Prostate gland (tissue), 2 donors: ENCODE measurements around the gene SORBS2.

Experiments used
- POLR2A ChIP-seq: fragments of 450-650 bp; IDR thresholded peaks from one replicate; pipeline ENCODE4 v1.6.1; 2016; ENCODE audit warnings: antibody characterized with exemption, mild to moderate bottlenecking
- POLR2AphosphoS5 ChIP-seq: sonication (generic); formaldehyde crosslinking; IDR thresholded peaks from one replicate; pipeline ENCODE4 v1.6.1; 2017; ENCODE audit warnings: antibody characterized with exemption
- TF ChIP-seq, protein P1 (sequence below), 4 experiments: fragments of 200-600 bp in 2 of 4; fragments of 450-650 bp in 2 of 4; sonication (generic) in 2 of 4; IDR thresholded peaks; 1 replicate in 3 of 4; 2 replicates in 1 of 4; pipeline ENCODE4 v1.5.1; 2016 to 2019; ENCODE audit warnings: antibody characterized with exemption in 4 of 4, mild to moderate bottlenecking in 2 of 4, moderate library complexity in 2 of 4

DNA sequence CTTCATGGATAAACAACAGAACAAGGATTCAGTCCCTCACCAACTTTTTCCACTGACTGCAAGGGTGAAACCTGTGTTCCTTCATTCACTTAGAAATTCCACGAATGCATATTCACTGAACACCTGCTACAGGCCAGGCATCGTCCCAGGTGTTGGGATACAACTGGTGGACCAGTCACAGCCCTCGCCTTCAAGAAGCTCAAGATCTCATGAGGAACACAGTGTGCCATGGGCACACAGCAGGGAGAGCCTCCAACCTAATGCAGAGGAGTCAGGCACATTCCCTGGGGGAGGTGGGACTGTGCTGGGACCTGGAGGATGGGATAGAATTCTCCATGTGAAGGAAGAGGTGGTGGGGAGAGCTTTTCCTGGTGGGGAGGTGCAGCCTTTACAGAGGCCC lies 169.1 kb downstream of the SORBS2 start:
- TF ChIP-seq, protein P1, sequence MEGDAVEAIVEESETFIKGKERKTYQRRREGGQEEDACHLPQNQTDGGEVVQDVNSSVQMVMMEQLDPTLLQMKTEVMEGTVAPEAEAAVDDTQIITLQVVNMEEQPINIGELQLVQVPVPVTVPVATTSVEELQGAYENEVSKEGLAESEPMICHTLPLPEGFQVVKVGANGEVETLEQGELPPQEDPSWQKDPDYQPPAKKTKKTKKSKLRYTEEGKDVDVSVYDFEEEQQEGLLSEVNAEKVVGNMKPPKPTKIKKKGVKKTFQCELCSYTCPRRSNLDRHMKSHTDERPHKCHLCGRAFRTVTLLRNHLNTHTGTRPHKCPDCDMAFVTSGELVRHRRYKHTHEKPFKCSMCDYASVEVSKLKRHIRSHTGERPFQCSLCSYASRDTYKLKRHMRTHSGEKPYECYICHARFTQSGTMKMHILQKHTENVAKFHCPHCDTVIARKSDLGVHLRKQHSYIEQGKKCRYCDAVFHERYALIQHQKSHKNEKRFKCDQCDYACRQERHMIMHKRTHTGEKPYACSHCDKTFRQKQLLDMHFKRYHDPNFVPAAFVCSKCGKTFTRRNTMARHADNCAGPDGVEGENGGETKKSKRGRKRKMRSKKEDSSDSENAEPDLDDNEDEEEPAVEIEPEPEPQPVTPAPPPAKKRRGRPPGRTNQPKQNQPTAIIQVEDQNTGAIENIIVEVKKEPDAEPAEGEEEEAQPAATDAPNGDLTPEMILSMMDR (IDR thresholded peaks at IDR 0.05), result no peak
- TF ChIP-seq POLR2A, result no peak
- TF ChIP-seq POLR2AphosphoS5, result no peak
